ENCODE results near the gene VPS11.
A peak's percentile ranks its signal among the peaks of the same experiment; 100 is the strongest.

VPS11 gene

GRCh38 chr11:119023741-119024140, 43.9 kb upstream of the VPS11 start:
- ATAC-seq (ENCODE audit: low read depth) (no peak), DNase-seq (ENCODE audit: low spot score) (no peak)
- Histone ChIP-seq H3K27me3 (ENCODE audit: insufficient read depth, poor library complexity, severe bottlenecking) (no peaks in the 10 kb centered on the region), H3K4me1 (ENCODE audit: insufficient read depth, poor library complexity, severe bottlenecking) (peaks cover 7% of the 10 kb centered on the region), H3K9me3 (ENCODE audit: severe bottlenecking) (no peaks in the 10 kb centered on the region), H3K27ac (ENCODE audit: poor library complexity, severe bottlenecking) (peak overlapping the region; percentile 24), H3K4me3 (ENCODE audit: severe bottlenecking) (no peak overlapping the region), H3K36me3 (ENCODE audit: low read depth) (peaks cover 62% of the 10 kb centered on the region)
- TF ChIP-seq CTCF (IDR thresholded peaks at IDR 0.05; ENCODE audit: poor library complexity, severe bottlenecking) = no peak

DNA sequence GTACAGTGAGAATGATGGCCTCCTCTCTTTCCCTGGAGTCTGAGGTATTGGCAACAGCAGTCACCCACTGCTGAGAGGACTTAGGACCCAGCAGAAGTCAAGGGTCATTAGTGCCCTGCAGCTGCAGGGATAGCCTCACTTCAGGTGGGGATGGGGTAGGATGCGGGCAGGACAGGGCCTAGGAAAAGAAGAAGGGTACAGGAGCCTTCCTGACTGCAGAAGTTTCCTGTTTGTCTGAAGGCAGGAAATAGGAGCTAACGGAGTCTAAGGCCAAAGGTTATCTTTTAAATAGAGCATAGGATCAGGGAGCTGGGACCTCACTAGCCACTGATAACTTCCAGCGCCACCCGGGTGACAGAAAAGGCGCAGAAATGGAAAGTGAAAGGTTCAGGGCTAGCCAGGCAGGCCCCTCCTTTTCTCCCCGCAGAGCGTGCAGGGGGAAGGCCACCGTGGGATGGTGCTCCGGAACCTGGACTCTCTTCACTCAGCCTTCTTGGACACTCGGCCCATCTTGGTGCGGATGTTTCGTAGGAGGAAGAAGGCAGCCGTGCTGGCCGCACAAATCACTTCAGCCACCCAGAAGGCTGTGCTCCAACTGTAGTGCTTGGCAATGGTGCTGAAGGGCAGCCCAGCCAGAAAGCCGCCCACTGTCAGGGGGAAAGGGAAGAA, 43.1 kb upstream of the VPS11 start:
- no peak for DNase-seq (ENCODE audit: low spot score)
- Histone ChIP-seq H3K9me3 (ENCODE audit: severe bottlenecking) (no peaks in the 10 kb centered on the region), H3K27ac (ENCODE audit: poor library complexity, severe bottlenecking) (peak overlapping the region; percentile 24), H3K4me3 (ENCODE audit: severe bottlenecking) (no peak overlapping the region), H3K4me1 (ENCODE audit: insufficient read depth, poor library complexity, severe bottlenecking) (peaks cover 11% of the 10 kb centered on the region), H3K36me3 (ENCODE audit: low read depth) (peaks cover 68% of the 10 kb centered on the region), H3K27me3 (ENCODE audit: insufficient read depth, poor library complexity, severe bottlenecking) (no peaks in the 10 kb centered on the region)
- TF ChIP-seq CTCF (IDR thresholded peaks at IDR 0.05; ENCODE audit: poor library complexity, severe bottlenecking) = no peak
- no peak for ATAC-seq (ENCODE audit: low read depth)

- DNase-seq (ENCODE audit: low spot score) (no peak), ATAC-seq (ENCODE audit: low read depth) (no peak)
- peaks cover 64% of the 10 kb centered on the region for H3K36me3 ChIP-seq (ENCODE audit: low read depth)
- H3K27ac ChIP-seq (ENCODE audit: poor library complexity, severe bottlenecking) = no peak overlapping the region
- peaks cover 12% of the 10 kb centered on the region for H3K4me1 ChIP-seq (ENCODE audit: insufficient read depth, poor library complexity, severe bottlenecking)
- no peak overlapping the region for H3K4me3 ChIP-seq (ENCODE audit: severe bottlenecking)
- no peak for TF ChIP-seq CTCF (IDR thresholded peaks at IDR 0.05; ENCODE audit: poor library complexity, severe bottlenecking)
- H3K27me3 ChIP-seq (ENCODE audit: insufficient read depth, poor library complexity, severe bottlenecking) = no peaks in the 10 kb centered on the region
- no peaks in the 10 kb centered on the region for H3K9me3 ChIP-seq (ENCODE audit: severe bottlenecking)
Observed at GRCh38 chr11:119025099-119025473, 42.5 kb upstream of the VPS11 start.

- H3K36me3 ChIP-seq (ENCODE audit: low read depth) = peaks cover 61% of the 10 kb centered on the region
- no peak for TF ChIP-seq CTCF (IDR thresholded peaks at IDR 0.05; ENCODE audit: poor library complexity, severe bottlenecking)
- H3K27ac ChIP-seq (ENCODE audit: poor library complexity, severe bottlenecking) = no peak overlapping the region
- no peaks in the 10 kb centered on the region for H3K27me3 ChIP-seq (ENCODE audit: insufficient read depth, poor library complexity, severe bottlenecking)
- H3K4me3 ChIP-seq (ENCODE audit: severe bottlenecking) = no peak overlapping the region
- no peaks in the 10 kb centered on the region for H3K9me3 ChIP-seq (ENCODE audit: severe bottlenecking)
- no peak for DNase-seq (ENCODE audit: low spot score)
- ATAC-seq (ENCODE audit: low read depth) = no peak
- peaks cover 12% of the 10 kb centered on the region for H3K4me1 ChIP-seq (ENCODE audit: insufficient read depth, poor library complexity, severe bottlenecking)
Observed at GRCh38 chr11:119025541-119025940, 42.1 kb upstream of the VPS11 start.

GRCh38 chr11:119025978-119026766, 41.4 kb upstream of the VPS11 start:
- Histone ChIP-seq H3K27me3 (ENCODE audit: insufficient read depth, poor library complexity, severe bottlenecking) (no peaks in the 10 kb centered on the region), H3K36me3 (ENCODE audit: low read depth) (peaks cover 57% of the 10 kb centered on the region), H3K4me3 (ENCODE audit: severe bottlenecking) (no peak overlapping the region), H3K27ac (ENCODE audit: poor library complexity, severe bottlenecking) (no peak overlapping the region), H3K9me3 (ENCODE audit: severe bottlenecking) (no peaks in the 10 kb centered on the region), H3K4me1 (ENCODE audit: insufficient read depth, poor library complexity, severe bottlenecking) (peaks cover 8% of the 10 kb centered on the region)
- TF ChIP-seq CTCF (IDR thresholded peaks at IDR 0.05; ENCODE audit: poor library complexity, severe bottlenecking) = no peak
- DNase-seq (ENCODE audit: low spot score) = no peak
- no peak for ATAC-seq (ENCODE audit: low read depth)
